OCI-LY1 (cell line): ENCODE data around the gene TLCD4.

ENCODE experiments used
- H2AFZ ChIP-seq: fragments of 200-600 bp; sonication (generic), shearing (Covaris generic); 2 replicates; pipeline ENCODE4 v1.6.0; 2014; ENCODE audit warnings: antibody characterized with exemption, mild to moderate bottlenecking, low read length
- H3F3A ChIP-seq: fragments of 200-600 bp; sonication (generic), shearing (Covaris generic); 2 replicates; pipeline ENCODE4 v1.6.0; 2014; ENCODE audit warnings: mild to moderate bottlenecking, antibody characterized with exemption, low read length, moderate library complexity; ENCODE audit not compliant: insufficient read depth
- H3K27ac ChIP-seq: fragments of 200-600 bp; sonication (generic); 2 replicates; pipeline ENCODE4 v1.5.1; 2014; ENCODE audit warnings: low read length, mixed run types, mild to moderate bottlenecking, low read depth; ENCODE audit not compliant: poor library complexity, severe bottlenecking
- H3K27me3 ChIP-seq: fragments of 200-600 bp; sonication (generic); 2 replicates; pipeline ENCODE4 v1.6.0; 2014; ENCODE audit warnings: antibody characterized with exemption, mild to moderate bottlenecking, low read length, moderate library complexity; ENCODE audit not compliant: insufficient read depth
- H3K36me3 ChIP-seq: fragments of 200-600 bp; sonication (generic); 2 replicates; pipeline ENCODE4 v1.6.1; 2014; ENCODE audit warnings: mild to moderate bottlenecking, antibody characterized with exemption, low read length, moderate library complexity, mixed read lengths; ENCODE audit not compliant: insufficient read depth
- H3K4me1 ChIP-seq: fragments of 200-600 bp; sonication (generic); 2 replicates; pipeline ENCODE4 v1.5.1; 2014; ENCODE audit warnings: mild to moderate bottlenecking, low read length, moderate library complexity; ENCODE audit not compliant: insufficient read depth, severe bottlenecking
- H3K4me2 ChIP-seq: fragments of 200-600 bp; sonication (generic), shearing (Covaris generic); 2 replicates; pipeline ENCODE4 v1.6.1; 2014; ENCODE audit warnings: low read length
- H3K4me3 ChIP-seq: fragments of 200-600 bp; sonication (generic); 2 replicates; pipeline ENCODE4 v1.5.1; 2014; ENCODE audit warnings: low read length, low read depth, mild to moderate bottlenecking, mixed read lengths; ENCODE audit not compliant: poor library complexity, severe bottlenecking
- H3K79me2 ChIP-seq: fragments of 200-600 bp; shearing (Covaris generic); 2 replicates; pipeline ENCODE4 v1.6.1; 2016; ENCODE audit warnings: mixed run types, low read length, mixed read lengths; ENCODE audit not compliant: insufficient read depth
- H3K9ac ChIP-seq: fragments of 200-600 bp; sonication (generic), shearing (Covaris generic); 2 replicates; pipeline ENCODE4 v1.6.1; 2014; ENCODE audit warnings: mild to moderate bottlenecking, low read length, mixed read lengths
- H3K9me2 ChIP-seq: fragments of 200-600 bp; sonication (generic), shearing (Covaris generic); 2 replicates; pipeline ENCODE4 v1.6.1; 2014; ENCODE audit warnings: low read depth, mild to moderate bottlenecking, low read length, mixed read lengths
- H3K9me3 ChIP-seq: fragments of 200-600 bp; shearing (Covaris generic); 2 replicates; pipeline ENCODE4 v1.6.1; 2014; ENCODE audit warnings: low read length, mixed read lengths
- H4K20me1 ChIP-seq: fragments of 200-600 bp; sonication (generic), shearing (Covaris generic); 2 replicates; pipeline ENCODE4 v1.6.0; 2016; ENCODE audit warnings: mild to moderate bottlenecking, low read length; ENCODE audit not compliant: insufficient read depth
- EZH2 ChIP-seq: fragments of 200-600 bp; sonication (generic), shearing (Covaris generic); IDR thresholded peaks from 2 replicates; pipeline ENCODE4 v1.8.0; 2017; ENCODE audit warnings: borderline replicate concordance, mixed run types, mild to moderate bottlenecking, antibody characterized with exemption, low read length, moderate library complexity, mixed read lengths
- TF ChIP-seq, protein P1 (sequence below): fragments of 200-600 bp; sonication (generic), shearing (Covaris generic); IDR thresholded peaks from 2 replicates; pipeline ENCODE4 v1.5.1; 2017; ENCODE audit warnings: mild to moderate bottlenecking, antibody characterized with exemption, low read length, moderate library complexity, mixed read lengths

Gene TLCD4

DNA sequence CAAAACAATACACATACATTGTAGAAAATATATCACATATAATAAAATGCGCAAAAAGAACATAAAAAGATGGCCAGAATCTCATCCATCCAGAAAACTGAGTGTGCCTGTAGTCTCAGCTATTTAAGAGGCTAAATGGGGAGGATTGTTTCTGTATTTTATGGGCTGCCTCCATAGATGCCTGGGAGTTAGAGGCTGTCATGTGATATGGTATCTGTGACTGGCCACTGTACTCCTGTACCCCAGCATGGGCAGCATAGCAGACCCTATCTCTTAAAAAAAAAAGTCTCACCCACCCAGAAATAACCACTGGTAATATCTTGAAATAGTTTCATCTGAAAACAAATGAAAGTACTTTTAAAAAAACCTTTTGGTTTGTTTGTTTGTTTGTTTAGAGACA, 3.5 kb upstream of the TLCD4 start:
- Histone ChIP-seq H3K27me3 (no peaks in the 10 kb centered on the region; the same call in 1 of the 2 replicates), H3K79me2 (no peaks in the 10 kb centered on the region), H3K9me3 (no peaks in the 10 kb centered on the region), H3K4me2 (no peak overlapping the region), H3K27ac (no peak overlapping the region), H2AFZ (no peak overlapping the region), H3K4me1 (peaks cover 14% of the 10 kb centered on the region), H3K36me3 (no peaks in the 10 kb centered on the region), H4K20me1 (no peaks in the 10 kb centered on the region), H3K9me2 (no peaks in the 10 kb centered on the region), H3F3A (no peaks in the 10 kb centered on the region), H3K4me3 (no peak overlapping the region), H3K9ac (no peak overlapping the region)
- TF ChIP-seq, protein P1, sequence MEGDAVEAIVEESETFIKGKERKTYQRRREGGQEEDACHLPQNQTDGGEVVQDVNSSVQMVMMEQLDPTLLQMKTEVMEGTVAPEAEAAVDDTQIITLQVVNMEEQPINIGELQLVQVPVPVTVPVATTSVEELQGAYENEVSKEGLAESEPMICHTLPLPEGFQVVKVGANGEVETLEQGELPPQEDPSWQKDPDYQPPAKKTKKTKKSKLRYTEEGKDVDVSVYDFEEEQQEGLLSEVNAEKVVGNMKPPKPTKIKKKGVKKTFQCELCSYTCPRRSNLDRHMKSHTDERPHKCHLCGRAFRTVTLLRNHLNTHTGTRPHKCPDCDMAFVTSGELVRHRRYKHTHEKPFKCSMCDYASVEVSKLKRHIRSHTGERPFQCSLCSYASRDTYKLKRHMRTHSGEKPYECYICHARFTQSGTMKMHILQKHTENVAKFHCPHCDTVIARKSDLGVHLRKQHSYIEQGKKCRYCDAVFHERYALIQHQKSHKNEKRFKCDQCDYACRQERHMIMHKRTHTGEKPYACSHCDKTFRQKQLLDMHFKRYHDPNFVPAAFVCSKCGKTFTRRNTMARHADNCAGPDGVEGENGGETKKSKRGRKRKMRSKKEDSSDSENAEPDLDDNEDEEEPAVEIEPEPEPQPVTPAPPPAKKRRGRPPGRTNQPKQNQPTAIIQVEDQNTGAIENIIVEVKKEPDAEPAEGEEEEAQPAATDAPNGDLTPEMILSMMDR: no peak
- no peak for TF ChIP-seq EZH2

DNA sequence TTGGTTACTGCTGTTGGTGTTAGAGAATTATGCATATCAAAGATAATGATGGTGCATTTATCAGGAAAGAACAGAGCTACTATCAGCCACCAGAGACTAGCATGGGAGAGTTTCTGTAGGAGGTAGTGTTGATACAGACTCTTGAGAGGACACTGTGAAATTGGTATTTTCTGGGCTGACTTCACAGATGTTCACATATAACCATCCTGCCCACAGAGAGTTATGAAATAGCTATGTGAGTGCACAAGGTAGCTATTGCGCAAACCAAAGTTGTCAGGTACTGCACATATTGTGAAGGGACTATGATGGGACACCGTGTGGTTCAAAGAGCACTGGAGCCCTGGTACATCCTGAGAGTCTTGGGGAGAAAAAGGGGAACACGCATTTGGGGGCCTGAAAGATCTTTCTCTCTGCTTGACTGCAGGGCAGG, 1.4 kb upstream of the TLCD4 start:
- Histone ChIP-seq H3K9ac (no peak overlapping the region), H3K27ac (no peak overlapping the region), H3K79me2 (no peaks in the 10 kb centered on the region), H3K9me3 (no peaks in the 10 kb centered on the region), H3K9me2 (no peaks in the 10 kb centered on the region), H2AFZ (no peak overlapping the region), H3K4me3 (no peak overlapping the region), H3K27me3 (no peaks in the 10 kb centered on the region; the same call in 1 of the 2 replicates), H3K4me2 (no peak overlapping the region), H3K36me3 (no peaks in the 10 kb centered on the region), H3F3A (no peaks in the 10 kb centered on the region), H3K4me1 (peaks cover 14% of the 10 kb centered on the region), H4K20me1 (no peaks in the 10 kb centered on the region)
- no peak for TF ChIP-seq EZH2
- TF ChIP-seq, protein P1: no peak

DNA sequence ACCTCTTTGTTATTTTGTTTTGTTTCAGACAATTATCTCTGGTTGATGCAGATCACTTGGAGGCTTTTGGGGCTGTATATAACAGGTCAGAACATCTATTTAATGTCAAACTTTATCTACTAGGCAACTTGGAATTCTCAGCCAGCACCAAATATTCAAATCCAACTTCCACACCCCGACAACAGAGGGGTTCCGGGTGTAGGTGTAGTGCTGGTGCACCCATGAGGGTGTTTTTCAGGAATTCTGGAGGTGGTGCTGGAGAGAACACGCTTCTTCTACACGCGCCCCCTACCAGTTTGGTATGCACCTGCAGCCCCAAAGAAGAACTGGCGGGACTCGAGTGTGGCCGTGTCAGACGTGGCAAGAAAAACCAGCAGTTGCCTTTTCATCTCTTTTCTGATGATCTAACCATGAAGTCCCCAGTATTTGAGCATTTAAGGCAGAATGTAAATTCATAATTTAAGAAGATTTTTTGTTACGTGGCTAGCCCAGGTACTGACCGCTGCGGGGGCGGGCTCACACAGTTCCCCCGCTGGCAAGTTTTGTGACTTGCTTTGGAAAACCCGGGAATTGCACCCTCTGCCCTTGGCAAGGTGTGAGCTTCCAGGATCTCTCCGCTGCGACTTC, 462 bp upstream of the TLCD4 start:
- TF ChIP-seq EZH2: no peak
- TF ChIP-seq, protein P1: peak; percentile 77
- H3K9ac ChIP-seq: peak overlapping the region; percentile 48; the same call in 1 of the 2 replicates

More for the DNA sequence above, 462 bp upstream of the TLCD4 start:
- Histone ChIP-seq H3K9me2 (no peaks in the 10 kb centered on the region), H3K27me3 (no peaks in the 10 kb centered on the region; the same call in 1 of the 2 replicates), H3K79me2 (no peaks in the 10 kb centered on the region), H3K4me2 (peak overlapping the region; percentile 74), H3F3A (no peaks in the 10 kb centered on the region), H2AFZ (0 out of 2 replicates have a peak overlapping the region, but pooled peaks have one; percentile 7), H4K20me1 (no peaks in the 10 kb centered on the region), H3K9me3 (no peaks in the 10 kb centered on the region), H3K27ac (no peak overlapping the region), H3K4me3 (peak overlapping the region; percentile 60), H3K36me3 (no peaks in the 10 kb centered on the region), H3K4me1 (peaks cover 14% of the 10 kb centered on the region)
